Neuronal stem cell (in vitro differentiated cells): ENCODE measurements around the gene SNX4.
"Not testable (repeated sequence)": the region's sequence is repeated elsewhere in the genome, so short reads cannot be mapped to it uniquely, and the experiment has no call there.

Experiments used
- DNase-seq: peaks from one replicate; pipeline ENCODE4 v3.0.0-alpha.2; 2013; ENCODE audit warnings: low spot score
- H2AFZ ChIP-seq: one replicate; pipeline ENCODE4 v1.6.1; 2013; ENCODE audit warnings: mild to moderate bottlenecking, low read length, inconsistent platforms
- H2AK5ac ChIP-seq: 2 replicates; pipeline ENCODE4 v1.6.1; 2013; ENCODE audit warnings: low read depth, mild to moderate bottlenecking, inconsistent platforms, low read length, moderate library complexity, mixed read lengths
- H2BK120ac ChIP-seq: 2 replicates; pipeline ENCODE4 v1.6.1; 2013; ENCODE audit warnings: low read depth, mild to moderate bottlenecking, inconsistent platforms, low read length, moderate library complexity, mixed read lengths
- H2BK12ac ChIP-seq: one replicate; pipeline ENCODE4 v1.6.1; 2013; ENCODE audit warnings: low read length, inconsistent platforms
- H2BK15ac ChIP-seq: 2 replicates; pipeline ENCODE4 v1.6.1; 2013; ENCODE audit warnings: mild to moderate bottlenecking, low read length, inconsistent platforms, mixed read lengths
- H2BK5ac ChIP-seq: one replicate; pipeline ENCODE4 v1.6.1; 2013; ENCODE audit warnings: inconsistent platforms, mild to moderate bottlenecking, low read length, moderate library complexity
- H3K14ac ChIP-seq: one replicate; pipeline ENCODE4 v1.6.1; 2013; ENCODE audit warnings: low read length, inconsistent platforms
- H3K18ac ChIP-seq: 2 replicates; pipeline ENCODE4 v1.6.1; 2013; ENCODE audit warnings: low read length, inconsistent platforms
- H3K23ac ChIP-seq: 2 replicates; pipeline ENCODE4 v1.6.1; 2013; ENCODE audit warnings: low read depth, mild to moderate bottlenecking, mixed read lengths, low read length, inconsistent platforms; ENCODE audit not compliant: poor library complexity
- H3K27ac ChIP-seq: replicated peaks from 3 replicates; pipeline ENCODE4 v1.5.1; 2013; ENCODE audit warnings: low read length, inconsistent platforms
- H3K27me3 ChIP-seq, 3 experiments: 2 replicates each; pipeline ENCODE4 v1.6.1; 2013; ENCODE audit warnings: low read length in 3 of 3, mild to moderate bottlenecking in 2 of 3, inconsistent platforms in 1 of 3, low read depth in 1 of 3, mixed read lengths in 1 of 3, moderate library complexity in 1 of 3; ENCODE audit not compliant: control insufficient read depth in 3 of 3, insufficient read depth in 3 of 3
- H3K36me3 ChIP-seq, 2 donors: replicated peaks in 1 of 2; 2 replicates each; pipeline ENCODE4 v1.6.1; 2013; ENCODE audit warnings: low read length in 2 of 2; ENCODE audit not compliant: control insufficient read depth in 2 of 2, insufficient read depth in 2 of 2
- H3K4ac ChIP-seq: 2 replicates; pipeline ENCODE4 v1.6.1; 2013; ENCODE audit warnings: inconsistent platforms, mild to moderate bottlenecking, low read length, moderate library complexity
- H3K4me1 ChIP-seq, 2 donors: 1 replicate in 1 of 2; 2 replicates in 1 of 2; pipeline ENCODE4 v1.6.1; 2013; ENCODE audit warnings: low read length in 2 of 2, low read depth in 1 of 2; ENCODE audit not compliant: control insufficient read depth in 2 of 2, insufficient read depth in 1 of 2
- H3K4me2 ChIP-seq: one replicate; pipeline ENCODE4 v1.6.1; 2013; ENCODE audit warnings: mild to moderate bottlenecking, low read length, inconsistent platforms; ENCODE audit not compliant: insufficient read depth, poor library complexity, severe bottlenecking
- H3K4me3 ChIP-seq, 2 donors: 2 replicates each; pipeline ENCODE4 v1.5.1; 2013; ENCODE audit warnings: low read length in 2 of 2, mild to moderate bottlenecking in 2 of 2, inconsistent platforms in 1 of 2, moderate library complexity in 1 of 2
- H3K79me1 ChIP-seq: one replicate; pipeline ENCODE4 v1.6.1; 2013; ENCODE audit warnings: low read depth, mild to moderate bottlenecking, inconsistent platforms, low read length, moderate library complexity
- H3K9ac ChIP-seq: one replicate; pipeline ENCODE4 v1.6.1; 2013; ENCODE audit warnings: mild to moderate bottlenecking, low read depth, low read length, inconsistent platforms; ENCODE audit not compliant: poor library complexity
- H3K9me3 ChIP-seq, 2 donors: replicated peaks in 1 of 2; 2 replicates each; pipeline versions ENCODE3 to v1.6.1; 2013; ENCODE audit warnings: low read length in 2 of 2, mild to moderate bottlenecking in 2 of 2, inconsistent platforms in 1 of 2, low read depth in 1 of 2, mixed read lengths in 1 of 2, moderate library complexity in 1 of 2; ENCODE audit not compliant: control insufficient read depth in 2 of 2, insufficient read depth in 1 of 2
- H4K8ac ChIP-seq: one replicate; pipeline ENCODE4 v1.6.1; 2013; ENCODE audit warnings: low read depth, mild to moderate bottlenecking, inconsistent platforms, low read length, moderate library complexity
- H4K91ac ChIP-seq: one replicate; pipeline ENCODE4 v1.6.1; 2013; ENCODE audit warnings: low read length, low read depth, mild to moderate bottlenecking, inconsistent platforms; ENCODE audit not compliant: poor library complexity
- WGBS, 2 donors: extraction: QIAGEN DNeasy Blood & Tissue Kit; methylation state at CpG; one replicate each; pipeline ENCODE4 v1.1.7; 2013; ENCODE audit warnings: missing lambda C conversion rate in 2 of 2, mixed read lengths in 1 of 2; ENCODE audit not compliant: insufficient read length in 2 of 2, insufficient replicate concordance in 1 of 2; ENCODE audit errors: extremely low coverage in 2 of 2; 5-methylcytosine and 5-hydroxymethylcytosine counted together

SNX4 gene

GRCh38 chr3:125525153-125525552 is 5.2 kb upstream of the SNX4 start:
- Histone ChIP-seq H3K4ac (no peak overlapping the region), H3K4me2 (no peak overlapping the region), H3K14ac (no peak overlapping the region), H4K91ac (no peak overlapping the region), H3K27me3 (no peaks in the 10 kb centered on the region), H3K18ac (no peak overlapping the region), H3K4me3 (no peak overlapping the region), H3K79me1 (no peaks in the 10 kb centered on the region), H2BK15ac (no peak overlapping the region), H2AK5ac (no peak overlapping the region), H2BK120ac (no peak overlapping the region), H3K27ac (no peak overlapping the region), H3K23ac (no peak overlapping the region), H3K9me3 (no peaks in the 10 kb centered on the region), H2AFZ (no peak overlapping the region), H2BK12ac (no peak overlapping the region), H3K9ac (no peak overlapping the region), H4K8ac (no peak overlapping the region), H3K36me3 (peaks cover under 1 to 31% of the 10 kb centered on the region in 2 donors), H2BK5ac (no peak overlapping the region), H3K4me1 (peaks cover 2% of the 10 kb centered on the region in 2 donors)
- no peak for DNase-seq
- WGBS, 2 donors = no CpG with 5 or more reads among the region's 4 CpGs

GRCh38 chr3:125520563-125520919 is 539 bp upstream of the SNX4 start:
- not testable (repeated sequence) for H3K23ac ChIP-seq, H2BK120ac ChIP-seq, H4K91ac ChIP-seq, H4K8ac ChIP-seq, H3K9ac ChIP-seq, H2BK12ac ChIP-seq, H2AK5ac ChIP-seq, H3K14ac ChIP-seq, H3K9me3 ChIP-seq, H3K79me1 ChIP-seq, H3K4ac ChIP-seq, H3K4me1 ChIP-seq, H3K27me3 ChIP-seq, H2BK5ac ChIP-seq, DNase-seq, H2BK15ac ChIP-seq
- Histone ChIP-seq H3K4me2 (peak overlapping the region; percentile 48), H2AFZ (peak overlapping the region; percentile 92), H3K4me3 (peak overlapping the region in 1 of 2 donors; percentile 59), H3K18ac (peak overlapping the region; percentile 86), H3K27ac (peak overlapping the region; percentile 63), H3K36me3 (peaks cover 6 to 29% of the 10 kb centered on the region in 2 donors)
- no CpG with 5 or more reads among the region's 15 CpGs for WGBS, 2 donors

- Histone ChIP-seq H3K36me3 (peaks cover 8 to 66% of the 10 kb centered on the region in 2 donors), H2AK5ac (no peak overlapping the region), H4K8ac (no peak overlapping the region), H3K27me3 (no peaks in the 10 kb centered on the region), H2BK12ac (no peak overlapping the region), H3K4ac (no peak overlapping the region), H3K4me1 (peaks cover 0 to 5% of the 10 kb centered on the region in 2 donors), H3K9ac (no peak overlapping the region), H3K9me3 (peaks cover 0 to 18% of the 10 kb centered on the region in 2 donors), H2BK120ac (no peak overlapping the region), H3K4me3 (no peak overlapping the region), H3K79me1 (peaks cover 3% of the 10 kb centered on the region), H3K27ac (no peak overlapping the region), H3K14ac (no peak overlapping the region), H4K91ac (no peak overlapping the region), H2BK5ac (no peak overlapping the region), H2BK15ac (no peak overlapping the region), H2AFZ (no peak overlapping the region), H3K23ac (no peak overlapping the region), H3K4me2 (no peak overlapping the region), H3K18ac (no peak overlapping the region)
- no peak for DNase-seq
Observed at GRCh38 chr3:125515421-125515820, 4.6 kb downstream of the SNX4 start.

GRCh38 chr3:125513490-125514115 is 6.4 kb downstream of the SNX4 start:
- no peak overlapping the region for H2BK120ac ChIP-seq
- H3K9me3 ChIP-seq = peaks cover 0 to 34% of the 10 kb centered on the region in 2 donors
- H2AFZ ChIP-seq = no peak overlapping the region
- no peak overlapping the region for H4K8ac ChIP-seq
- DNase-seq = no peak
- H3K27me3 ChIP-seq = no peaks in the 10 kb centered on the region
- peaks cover 2% of the 10 kb centered on the region for H3K79me1 ChIP-seq
- no peak overlapping the region for H3K4me3 ChIP-seq
- H3K4me2 ChIP-seq = no peak overlapping the region
- no CpG with 5 or more reads among the region's 6 CpGs for WGBS, 2 donors
- no peak overlapping the region for H3K4ac ChIP-seq
- H3K23ac ChIP-seq = no peak overlapping the region
- no peak overlapping the region for H3K18ac ChIP-seq
- no peak overlapping the region for H2BK15ac ChIP-seq
- no peak overlapping the region for H2BK12ac ChIP-seq
- H4K91ac ChIP-seq = no peak overlapping the region
- no peak overlapping the region for H2AK5ac ChIP-seq
- no peak overlapping the region for H2BK5ac ChIP-seq
- H3K14ac ChIP-seq = no peak overlapping the region
- H3K27ac ChIP-seq = no peak overlapping the region
- no peak overlapping the region for H3K9ac ChIP-seq
- peaks cover 9 to 79% of the 10 kb centered on the region in 2 donors for H3K36me3 ChIP-seq
- no peaks in the 10 kb centered on the region for H3K4me1 ChIP-seq
